ENCODE measurements around the gene PRPF4.

Gene PRPF4

DNA sequence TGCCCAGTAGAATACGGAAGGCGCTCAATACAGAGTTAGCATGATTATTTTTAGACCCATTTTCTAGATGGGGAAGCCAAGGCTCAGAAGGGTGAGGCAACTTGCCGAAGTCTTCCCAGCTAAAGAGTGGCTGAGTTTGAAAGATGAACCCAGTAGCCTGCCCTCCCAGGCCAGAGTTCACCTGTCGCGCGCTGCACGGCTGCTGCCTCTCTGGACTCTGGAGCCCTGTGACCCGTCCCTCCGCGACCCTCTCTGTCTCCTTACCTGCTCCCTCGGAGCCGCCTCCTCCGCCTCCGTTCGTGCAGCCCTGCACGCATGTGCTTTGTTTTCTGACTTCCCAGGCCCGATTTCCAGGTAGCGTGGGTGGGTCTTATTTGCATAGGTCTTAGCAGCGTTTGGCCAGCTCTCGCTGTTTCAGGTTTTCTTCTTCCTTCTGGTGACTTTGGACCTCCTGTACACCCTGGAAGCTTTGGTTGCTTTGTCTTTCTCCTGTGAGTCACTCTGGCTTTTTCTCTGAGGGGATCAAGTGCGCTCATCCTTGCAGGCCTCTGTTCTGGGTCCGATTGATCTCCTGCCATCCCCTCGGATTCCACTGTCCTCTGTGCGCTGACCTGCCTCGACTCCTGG is 27.4 kb downstream of the PRPF4 start, which contains the start of gene RNF183:
Gene RNF183, minus strand, starts transcription at position 585 of the 627 bp plus-strand sequence. CDS start 5,192 bp downstream, outside the sequence.
- H3K27me3 ChIP-seq (ENCODE audit: insufficient read depth, low read length, poor library complexity): no peaks in the 10 kb centered on the region
- H2AFZ ChIP-seq (ENCODE audit: low read depth, low read length): no peak within 1 kb of the TSS
- H3K9ac ChIP-seq (ENCODE audit: low read depth, low read length): no peak within 1 kb of the TSS
- no peak for ATAC-seq (ENCODE audit: insufficient read depth, low read depth)
- no peak for DNase-seq
- H3K4me1 ChIP-seq (ENCODE audit: insufficient read depth, low read length): no peaks in the 10 kb centered on the region
- H3K27ac ChIP-seq (ENCODE audit: low read length): no peak within 1 kb of the TSS
- H3K36me3 ChIP-seq (ENCODE audit: insufficient read depth, low read length): no peaks in the 10 kb centered on the region
- H3K4me2 ChIP-seq (ENCODE audit: insufficient read depth, low read length): no peak within 1 kb of the TSS
- H3K79me2 ChIP-seq (ENCODE audit: insufficient read depth, low read length): no peaks in the 10 kb centered on the region
- no peak for TF ChIP-seq EZH2 (IDR thresholded peaks at IDR 0.05; ENCODE audit: borderline replicate concordance, low read depth, low read length, severe bottlenecking)
- TF ChIP-seq, protein P1, sequence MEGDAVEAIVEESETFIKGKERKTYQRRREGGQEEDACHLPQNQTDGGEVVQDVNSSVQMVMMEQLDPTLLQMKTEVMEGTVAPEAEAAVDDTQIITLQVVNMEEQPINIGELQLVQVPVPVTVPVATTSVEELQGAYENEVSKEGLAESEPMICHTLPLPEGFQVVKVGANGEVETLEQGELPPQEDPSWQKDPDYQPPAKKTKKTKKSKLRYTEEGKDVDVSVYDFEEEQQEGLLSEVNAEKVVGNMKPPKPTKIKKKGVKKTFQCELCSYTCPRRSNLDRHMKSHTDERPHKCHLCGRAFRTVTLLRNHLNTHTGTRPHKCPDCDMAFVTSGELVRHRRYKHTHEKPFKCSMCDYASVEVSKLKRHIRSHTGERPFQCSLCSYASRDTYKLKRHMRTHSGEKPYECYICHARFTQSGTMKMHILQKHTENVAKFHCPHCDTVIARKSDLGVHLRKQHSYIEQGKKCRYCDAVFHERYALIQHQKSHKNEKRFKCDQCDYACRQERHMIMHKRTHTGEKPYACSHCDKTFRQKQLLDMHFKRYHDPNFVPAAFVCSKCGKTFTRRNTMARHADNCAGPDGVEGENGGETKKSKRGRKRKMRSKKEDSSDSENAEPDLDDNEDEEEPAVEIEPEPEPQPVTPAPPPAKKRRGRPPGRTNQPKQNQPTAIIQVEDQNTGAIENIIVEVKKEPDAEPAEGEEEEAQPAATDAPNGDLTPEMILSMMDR (IDR thresholded peaks at IDR 0.05; ENCODE audit: borderline replicate concordance, extremely low read depth, low read length, poor library complexity, severe bottlenecking): no peak
- no peaks in the 10 kb centered on the region for H3K9me3 ChIP-seq (ENCODE audit: insufficient read depth, low read length, severe bottlenecking)
- no peaks in the 10 kb centered on the region for H4K20me1 ChIP-seq (ENCODE audit: insufficient read depth, low read length)
- H3K4me3 ChIP-seq (ENCODE audit: low read depth in 1 of 2, low read length in 2 of 2): no peak within 1 kb of the TSS

DNA sequence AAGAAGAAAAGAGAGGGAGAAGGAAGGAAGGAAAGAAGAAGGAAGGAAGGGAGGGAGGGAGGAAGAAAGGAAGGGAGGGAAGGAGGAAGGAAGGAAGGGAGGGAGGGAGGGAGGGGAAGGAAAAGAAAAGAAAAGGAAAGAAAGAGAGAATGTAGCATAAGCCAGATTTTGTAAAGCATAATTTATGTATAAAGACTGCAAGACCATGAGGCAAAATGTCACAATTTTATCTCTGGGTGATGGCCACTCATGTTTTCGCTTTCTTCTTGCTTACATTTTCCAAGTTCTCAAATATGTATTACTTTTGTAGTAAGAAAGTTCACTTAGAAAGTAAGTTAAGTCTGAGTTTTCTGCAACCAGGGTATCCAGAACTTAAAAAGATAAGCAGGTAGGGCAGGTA is 31.1 kb downstream of the PRPF4 start:
- H3K9ac ChIP-seq (ENCODE audit: low read depth, low read length): no peak overlapping the region
- TF ChIP-seq, protein P1 (IDR thresholded peaks at IDR 0.05; ENCODE audit: borderline replicate concordance, extremely low read depth, low read length, poor library complexity, severe bottlenecking): no peak
- no peaks in the 10 kb centered on the region for H3K36me3 ChIP-seq (ENCODE audit: insufficient read depth, low read length)
- H3K4me1 ChIP-seq (ENCODE audit: insufficient read depth, low read length): no peaks in the 10 kb centered on the region
- no peaks in the 10 kb centered on the region for H3K79me2 ChIP-seq (ENCODE audit: insufficient read depth, low read length)
- H3K27ac ChIP-seq (ENCODE audit: low read length): no peak overlapping the region
- H2AFZ ChIP-seq (ENCODE audit: low read depth, low read length): no peak overlapping the region
- no peak overlapping the region for H3K4me2 ChIP-seq (ENCODE audit: insufficient read depth, low read length)
- H3K9me3 ChIP-seq (ENCODE audit: insufficient read depth, low read length, severe bottlenecking): no peaks in the 10 kb centered on the region
- H3K4me3 ChIP-seq (ENCODE audit: low read depth in 1 of 2, low read length in 2 of 2): no peak overlapping the region
- DNase-seq (no peak), ATAC-seq (ENCODE audit: insufficient read depth, low read depth) (no peak)
- no peaks in the 10 kb centered on the region for H3K27me3 ChIP-seq (ENCODE audit: insufficient read depth, low read length, poor library complexity)
- H4K20me1 ChIP-seq (ENCODE audit: insufficient read depth, low read length): no peaks in the 10 kb centered on the region

DNA sequence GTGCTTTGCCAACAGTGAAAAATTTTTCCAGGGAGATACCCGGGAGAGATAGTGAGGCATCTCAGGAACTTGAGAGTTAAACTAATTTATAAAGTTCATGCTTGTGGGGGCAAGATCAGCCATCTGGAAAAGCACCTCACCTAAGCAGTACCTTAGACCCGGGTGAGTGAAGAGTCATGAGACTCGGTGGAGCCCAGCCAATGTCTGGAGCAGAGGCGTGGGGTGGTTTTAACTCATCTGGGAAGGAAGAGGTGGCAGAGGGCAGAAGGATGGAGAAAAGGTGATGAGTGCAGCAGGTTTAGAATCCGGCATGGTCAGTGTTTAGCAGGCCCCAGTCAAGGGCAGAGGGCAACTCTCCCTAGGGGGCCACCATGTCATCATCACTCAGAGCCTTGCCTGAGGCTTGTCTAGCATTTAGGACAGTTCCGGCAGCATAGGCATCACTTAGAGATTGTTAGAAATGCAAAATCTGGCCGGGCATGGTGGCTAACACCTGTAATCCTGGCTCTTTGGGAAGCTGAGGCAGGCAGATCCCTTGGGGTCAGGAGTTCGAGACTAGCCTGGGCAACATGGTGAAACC is 32.0 kb downstream of the PRPF4 start:
- Histone ChIP-seq H3K27ac (ENCODE audit: low read length) (no peak overlapping the region), H3K4me3 (ENCODE audit: low read depth in 1 of 2, low read length in 2 of 2) (no peak overlapping the region)

More for the DNA sequence above, 32.0 kb downstream of the PRPF4 start:
- Histone ChIP-seq H3K4me2 (ENCODE audit: insufficient read depth, low read length) (no peak overlapping the region), H4K20me1 (ENCODE audit: insufficient read depth, low read length) (no peaks in the 10 kb centered on the region), H3K4me1 (ENCODE audit: insufficient read depth, low read length) (no peaks in the 10 kb centered on the region), H3K36me3 (ENCODE audit: insufficient read depth, low read length) (no peaks in the 10 kb centered on the region), H3K79me2 (ENCODE audit: insufficient read depth, low read length) (no peaks in the 10 kb centered on the region), H3K9ac (ENCODE audit: low read depth, low read length) (no peak overlapping the region), H3K9me3 (ENCODE audit: insufficient read depth, low read length, severe bottlenecking) (no peaks in the 10 kb centered on the region), H2AFZ (ENCODE audit: low read depth, low read length) (no peak overlapping the region), H3K27me3 (ENCODE audit: insufficient read depth, low read length, poor library complexity) (no peaks in the 10 kb centered on the region)
- no peak for TF ChIP-seq EZH2 (IDR thresholded peaks at IDR 0.05; ENCODE audit: borderline replicate concordance, low read depth, low read length, severe bottlenecking)
- TF ChIP-seq, protein P1 (IDR thresholded peaks at IDR 0.05; ENCODE audit: borderline replicate concordance, extremely low read depth, low read length, poor library complexity, severe bottlenecking): no peak
- DNase-seq (no peak), ATAC-seq (ENCODE audit: insufficient read depth, low read depth) (no peak)

Measured in DND-41 (cell line).